Upper lobe of left lung (tissue), 6 donors: ENCODE data around the gene RNF11. TPM values are rescaled to one million over a fixed set of nuclear protein-coding genes. Genes with fewer than 3 reads are reported as not detected.

Experiments
- ATAC-seq, 2 donors: fragments of 200-7000 bp; cut with Tn5 transposase; one replicate each; pipeline ENCODE4 v1.9.1; 2022; ENCODE audit warnings: mild to moderate bottlenecking in 2 of 2, moderate library complexity in 2 of 2; ENCODE audit not compliant: low FRiP score in 2 of 2
- DNase-seq, 2 donors: peaks; one replicate each; pipeline ENCODE4 v3.0.0-alpha.2; 2019 to 2020
- H3K27ac ChIP-seq, 4 donors: fragments of 200-600 bp; sonication (generic); one replicate each; pipeline ENCODE4 v1.5.1; 2016 to 2019
- H3K27me3 ChIP-seq, 4 donors: fragments of 200-600 bp; sonication (generic); one replicate each; pipeline ENCODE4 v1.5.1; 2017 to 2019
- H3K36me3 ChIP-seq, 4 donors: fragments of 200-600 bp; sonication (generic); one replicate each; pipeline ENCODE4 v1.5.1; 2016 to 2019
- H3K4me1 ChIP-seq, 4 donors: fragments of 200-600 bp; sonication (generic); one replicate each; pipeline ENCODE4 v1.5.1; 2018 to 2019
- H3K4me3 ChIP-seq, 4 donors: fragments of 200-600 bp; sonication (generic); one replicate each; pipeline ENCODE4 v1.5.1; 2017 to 2019; ENCODE audit warnings: mild to moderate bottlenecking in 2 of 4, moderate library complexity in 1 of 4
- H3K9me3 ChIP-seq, 4 donors: fragments of 200-600 bp; sonication (generic); one replicate each; pipeline ENCODE4 v1.5.1; 2018 to 2019
- CTCF ChIP-seq, 6 experiments: fragments of 450-650 bp in 4 of 6; fragments of 200-600 bp in 2 of 6; sonication (generic) in 2 of 6; IDR thresholded peaks; one replicate each; pipeline ENCODE4 v1.5.1; 2016 to 2019; ENCODE audit warnings: antibody characterized with exemption in 6 of 6
- EP300 ChIP-seq, 4 donors: sonication (generic); formaldehyde crosslinking; IDR thresholded peaks; one replicate each; pipeline ENCODE4 v1.5.1; 2017; ENCODE audit warnings: antibody characterized with exemption in 4 of 4, control low read depth in 2 of 4
- POLR2A ChIP-seq, 4 donors: fragments of 450-650 bp; IDR thresholded peaks; one replicate each; pipeline ENCODE4 v1.5.1; 2016 to 2017; ENCODE audit warnings: antibody characterized with exemption in 4 of 4, mild to moderate bottlenecking in 2 of 4
- POLR2AphosphoS5 ChIP-seq, 2 donors: sonication (generic); formaldehyde crosslinking; IDR thresholded peaks; one replicate each; pipeline ENCODE4 v1.5.1; 2017; ENCODE audit warnings: antibody characterized with exemption in 2 of 2
- WGBS, 2 donors: methylation state at CpG; one replicate each; pipeline ENCODE4 v1.1.5; 2017 to 2018; 5-methylcytosine and 5-hydroxymethylcytosine counted together
- total RNA-seq, 6 donors: library from RNA; depleted of rRNA in 4 of 6; stranded (reverse); fragments of >200 nt in 4 of 6; gene quantifications; one replicate each; pipeline versions ENCODE4 v1.1.0 to v1.2.1, GENCODE V29; 2016 to 2021
- donor health status: DM: no; HTN: no; CAD: no; lungs with moderate emphysema.
- donor health status: DM: no; HTN: yes; CAD: no; lungs with severe emphysema.

Gene RNF11
- total RNA-seq, 6 donors from 2014 or later, result 26.2 to 125 (median 78.8) TPM

- Histone ChIP-seq H3K27ac (no peak overlapping the region), H3K4me1 (peaks cover 0 to 5% (median 0%) of the 10 kb centered on the region in 4 donors), H3K36me3 (no peaks in the 10 kb centered on the region), H3K9me3 (no peaks in the 10 kb centered on the region), H3K4me3 (no peak overlapping the region), H3K27me3 (no peaks in the 10 kb centered on the region)
- ATAC-seq (peak; percentile 78 to 86), DNase-seq (peak in 1 of 2 donors; percentile 63)
- 24 to 25% methylated on average over 3 of the region's 3 CpGs for WGBS, 2 donors
- TF ChIP-seq CTCF (IDR thresholded peaks at IDR 0.05), result peak; percentile 52 to 71 (median 58)
- TF ChIP-seq POLR2A (IDR thresholded peaks at IDR 0.05), result no peak
Measured at GRCh38 chr1:51192213-51192843, 43.7 kb upstream of the RNF11 start.

GRCh38 chr1:51193564-51193963 lies 42.5 kb upstream of the RNF11 start:
- no peaks in the 10 kb centered on the region for H3K36me3 ChIP-seq
- ATAC-seq (no peak), DNase-seq (no peak)
- H3K9me3 ChIP-seq, result no peaks in the 10 kb centered on the region
- TF ChIP-seq CTCF (IDR thresholded peaks at IDR 0.05) (no peak), POLR2AphosphoS5 (IDR thresholded peaks at IDR 0.05) (no peak), EP300 (IDR thresholded peaks at IDR 0.05) (no peak), POLR2A (IDR thresholded peaks at IDR 0.05) (no peak)
- H3K27me3 ChIP-seq, result no peaks in the 10 kb centered on the region
- H3K4me1 ChIP-seq, result peaks cover 0 to 5% (median 0%) of the 10 kb centered on the region in 4 donors
- no peak overlapping the region for H3K4me3 ChIP-seq
- no peak overlapping the region for H3K27ac ChIP-seq

GRCh38 chr1:51203121-51203873 lies 32.8 kb upstream of the RNF11 start:
- H3K27ac ChIP-seq, result no peak overlapping the region
- no peaks in the 10 kb centered on the region for H3K4me1 ChIP-seq
- H3K4me3 ChIP-seq, result no peak overlapping the region
- no peaks in the 10 kb centered on the region for H3K27me3 ChIP-seq
- no peaks in the 10 kb centered on the region for H3K9me3 ChIP-seq
- no peaks in the 10 kb centered on the region for H3K36me3 ChIP-seq
- TF ChIP-seq CTCF (IDR thresholded peaks at IDR 0.05), result no peak
- TF ChIP-seq POLR2A (IDR thresholded peaks at IDR 0.05), result no peak
- TF ChIP-seq POLR2AphosphoS5 (IDR thresholded peaks at IDR 0.05), result no peak
- TF ChIP-seq EP300 (IDR thresholded peaks at IDR 0.05), result no peak
- ATAC-seq (no peak), DNase-seq (no peak)
- WGBS, 2 donors, result 84 to 85% methylated on average over 3 of the region's 3 CpGs

GRCh38 chr1:51203874-51204245 lies 32.2 kb upstream of the RNF11 start:
- DNase-seq (no peak), ATAC-seq (no peak)
- TF ChIP-seq EP300 (IDR thresholded peaks at IDR 0.05), result no peak
- TF ChIP-seq CTCF (IDR thresholded peaks at IDR 0.05), result no peak
- TF ChIP-seq POLR2AphosphoS5 (IDR thresholded peaks at IDR 0.05), result no peak
- TF ChIP-seq POLR2A (IDR thresholded peaks at IDR 0.05), result no peak
- Histone ChIP-seq H3K4me3 (no peak overlapping the region), H3K27ac (no peak overlapping the region), H3K4me1 (no peaks in the 10 kb centered on the region), H3K27me3 (no peaks in the 10 kb centered on the region), H3K9me3 (no peaks in the 10 kb centered on the region), H3K36me3 (no peaks in the 10 kb centered on the region)
- 94 to 98% methylated on average over 6 of the region's 6 CpGs for WGBS, 2 donors

GRCh38 chr1:51210055-51210454 lies 26.0 kb upstream of the RNF11 start:
- Histone ChIP-seq H3K4me3 (no peak overlapping the region), H3K36me3 (no peaks in the 10 kb centered on the region), H3K9me3 (no peaks in the 10 kb centered on the region), H3K27me3 (no peaks in the 10 kb centered on the region), H3K4me1 (no peaks in the 10 kb centered on the region), H3K27ac (no peak overlapping the region)
- no peak for TF ChIP-seq POLR2A (IDR thresholded peaks at IDR 0.05)
- DNase-seq (no peak), ATAC-seq (no peak)
- 81 to 88% methylated on average over 3 of the region's 3 CpGs for WGBS, 2 donors
